GM18519 (cell line): ENCODE results near the gene FBRS.
"Not testable (repeated sequence)": the region's sequence is repeated elsewhere in the genome, so short reads cannot be mapped to it uniquely, and the experiment has no call there.

Experiments
- ATAC-seq: cut with Tn5 transposase; IDR thresholded peaks from one replicate; pipeline ENCODE4 v1.9.1; 2021; ENCODE audit warnings: mild to moderate bottlenecking, moderate library complexity; ENCODE audit not compliant: unreplicated experiment, low FRiP score

Gene FBRS

GRCh38 chr16:30697264-30698138 is 39.3 kb downstream of the FBRS start:
- peak; percentile 68 for ATAC-seq

- ATAC-seq = peak; percentile 34
Measured at GRCh38 chr16:30698139-30698815, 40.0 kb downstream of the FBRS start.

GRCh38 chr16:30698816-30699614 is 40.8 kb downstream of the FBRS start, which contains the start of gene SRCAP:
SRCAP (plus strand) TSS chr16:30699171; CDS start chr16:30700825, 1,654 bp downstream.
- peak; percentile 10 for ATAC-seq

GRCh38 chr16:30699615-30700099 is 41.4 kb downstream of the FBRS start:
- no peak for ATAC-seq

- ATAC-seq = no peak
Measured at GRCh38 chr16:30700491-30700890, 42.3 kb downstream of the FBRS start.

GRCh38 chr16:30700971-30701370 is 42.7 kb downstream of the FBRS start:
- no peak for ATAC-seq

- not testable (repeated sequence) for ATAC-seq
Measured at GRCh38 chr16:30703071-30703470, 44.8 kb downstream of the FBRS start.

- no peak for ATAC-seq
Measured at GRCh38 chr16:30703971-30704370, 45.7 kb downstream of the FBRS start.

- no peak for ATAC-seq
Measured at GRCh38 chr16:30706046-30706445, 47.8 kb downstream of the FBRS start.

- ATAC-seq = no peak
Measured at GRCh38 chr16:30710971-30711370, 52.7 kb downstream of the FBRS start.

GRCh38 chr16:30711712-30712111 is 53.5 kb downstream of the FBRS start:
- no peak for ATAC-seq

GRCh38 chr16:30715750-30716445 is 57.7 kb downstream of the FBRS start:
- ATAC-seq = no peak

- no peak for ATAC-seq
Measured at GRCh38 chr16:30720086-30720485, 61.9 kb downstream of the FBRS start.
